Hepatocyte (in vitro differentiated cells): Measurements from ENCODE around the gene SLC22A23. TPM values are rescaled to one million over a fixed set of nuclear protein-coding genes. Genes with fewer than 3 reads are reported as not detected.

Experiments
- DNase-seq: peaks from one replicate; pipeline ENCODE4 v3.0.0-alpha.2; 2016; ENCODE audit warnings: low spot score
- H2AFZ ChIP-seq: fragments of 200-600 bp; sonication (generic); 2 replicates; pipeline ENCODE4 v1.6.0; 2016; ENCODE audit warnings: antibody characterized with exemption, mild to moderate bottlenecking
- H3K27ac ChIP-seq: fragments of 200-600 bp; sonication (generic); 2 replicates; pipeline ENCODE4 v1.5.1; 2016; ENCODE audit warnings: mild to moderate bottlenecking
- H3K27me3 ChIP-seq: fragments of 200-600 bp; sonication (generic); 2 replicates; pipeline ENCODE4 v1.6.1; 2016
- H3K36me3 ChIP-seq: fragments of 200-600 bp; sonication (generic); replicated peaks from 2 replicates; pipeline ENCODE4 v1.5.1; 2016; ENCODE audit warnings: low read depth; ENCODE audit not compliant: insufficient read depth
- H3K4me1 ChIP-seq: fragments of 200-600 bp; sonication (generic); 2 replicates; pipeline ENCODE4 v1.5.1; 2016; ENCODE audit warnings: mild to moderate bottlenecking, moderate library complexity; ENCODE audit not compliant: insufficient read depth
- H3K4me2 ChIP-seq: fragments of 200-600 bp; sonication (generic); 2 replicates; pipeline ENCODE4 v1.6.0; 2016
- H3K4me3 ChIP-seq: fragments of 200-600 bp; sonication (generic); 2 replicates; pipeline ENCODE4 v1.5.1; 2016; ENCODE audit warnings: mild to moderate bottlenecking
- H3K79me2 ChIP-seq: fragments of 200-600 bp; sonication (generic); 2 replicates; pipeline ENCODE4 v1.6.0; 2017; ENCODE audit warnings: mild to moderate bottlenecking
- H3K9me2 ChIP-seq: fragments of 200-600 bp; sonication (generic); replicated peaks from 2 replicates; pipeline ENCODE4 v1.6.0; 2017; ENCODE audit warnings: mild to moderate bottlenecking; ENCODE audit not compliant: insufficient read depth
- H3K9me3 ChIP-seq: fragments of 200-600 bp; sonication (generic); 2 replicates; pipeline ENCODE4 v1.5.1; 2016; ENCODE audit warnings: low read depth, mild to moderate bottlenecking
- H4K20me1 ChIP-seq: fragments of 200-600 bp; sonication (generic); 2 replicates; pipeline ENCODE4 v1.6.0; 2016; ENCODE audit warnings: mild to moderate bottlenecking; ENCODE audit not compliant: insufficient read depth, poor library complexity, severe bottlenecking
- EZH2 ChIP-seq: fragments of 200-600 bp; sonication (generic); IDR thresholded peaks from 2 replicates; pipeline ENCODE4 v1.6.1; 2016; ENCODE audit warnings: antibody characterized with exemption, mild to moderate bottlenecking, borderline replicate concordance
- EZH2phosphoT487 ChIP-seq: fragments of 200-600 bp; sonication (generic); IDR thresholded peaks from one replicate; pipeline ENCODE4 v1.6.1; 2018; ENCODE audit warnings: antibody characterized with exemption, mild to moderate bottlenecking, low read depth, moderate library complexity; ENCODE audit not compliant: unreplicated experiment, severe bottlenecking
- WGBS: methylation state at CpG from one replicate; pipeline ENCODE4 v1.1.6; 2016; ENCODE audit warnings: low lambda C conversion rate; ENCODE audit errors: missing lambda C conversion rate; 5-methylcytosine and 5-hydroxymethylcytosine counted together
- polyA plus RNA-seq: library from polyadenylated mRNA; unstranded; fragments of >200 nt; fragmentation: Nextera tagmentation; extraction: Ambion mirVana; gene quantifications from 2 replicates; pipeline ENCODE4 v1.2.1, GENCODE V29; 2016
- total RNA-seq: library from RNA; depleted of rRNA; stranded (reverse); fragments of >200 nt; gene quantifications from 2 replicates; pipeline ENCODE4 v1.2.3, GENCODE V29; 2014
- TF ChIP-seq, protein P1 (sequence below): fragments of 200-600 bp; sonication (generic); IDR thresholded peaks from 2 replicates; pipeline ENCODE4 v1.5.1; 2016; ENCODE audit warnings: antibody characterized with exemption, mild to moderate bottlenecking; ENCODE audit not compliant: poor library complexity

SLC22A23 gene
- total and polyA plus RNA-seq, 2 experiments from 2014 or later: 14.3 to 14.8 TPM

DNA sequence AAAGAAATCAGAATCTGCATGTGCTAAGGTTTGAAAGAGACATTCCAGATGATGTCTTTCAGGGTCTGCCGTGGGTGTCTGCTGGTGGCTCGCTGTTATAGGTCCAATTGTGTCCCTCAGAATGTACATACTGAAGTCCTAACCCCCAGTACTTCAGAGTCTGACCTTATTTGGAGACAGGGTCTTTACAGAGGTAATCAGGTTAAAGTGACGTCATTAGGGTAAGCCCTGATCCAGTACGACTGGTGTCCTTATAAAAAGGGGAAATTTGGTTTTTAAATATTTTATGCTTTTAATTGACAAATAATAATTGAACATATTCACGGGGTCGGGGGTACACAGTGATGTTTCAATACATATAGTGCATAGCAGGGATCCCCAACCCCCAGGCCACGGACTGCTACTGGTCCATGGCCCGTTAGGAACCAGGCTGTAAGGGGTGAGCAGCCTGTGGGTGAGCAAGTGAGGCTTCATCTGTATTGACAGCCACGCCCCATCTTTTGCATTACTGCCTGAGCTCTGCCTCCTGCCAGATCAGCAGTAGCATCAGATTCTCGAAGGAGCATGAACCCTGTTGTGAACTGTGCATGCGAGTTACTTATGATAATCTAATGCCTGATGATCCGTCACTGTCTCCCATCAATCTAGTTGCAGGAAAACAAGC is 33.2 kb upstream of the SLC22A23 start:
- H3K36me3 ChIP-seq: no peaks in the 10 kb centered on the region
- H3K9me2 ChIP-seq: no peaks in the 10 kb centered on the region
- H3K4me2 ChIP-seq: no peak overlapping the region
- no peak overlapping the region for H2AFZ ChIP-seq
- H4K20me1 ChIP-seq: no peaks in the 10 kb centered on the region
- H3K4me1 ChIP-seq: no peaks in the 10 kb centered on the region
- 89% methylated on average over 12 of the region's 12 CpGs for WGBS
- no peak overlapping the region for H3K27ac ChIP-seq
- no peaks in the 10 kb centered on the region for H3K27me3 ChIP-seq
- H3K4me3 ChIP-seq: no peak overlapping the region
- DNase-seq: no peak
- no peaks in the 10 kb centered on the region for H3K79me2 ChIP-seq
- no peaks in the 10 kb centered on the region for H3K9me3 ChIP-seq
- TF ChIP-seq EZH2: no peak
- TF ChIP-seq, protein P1, sequence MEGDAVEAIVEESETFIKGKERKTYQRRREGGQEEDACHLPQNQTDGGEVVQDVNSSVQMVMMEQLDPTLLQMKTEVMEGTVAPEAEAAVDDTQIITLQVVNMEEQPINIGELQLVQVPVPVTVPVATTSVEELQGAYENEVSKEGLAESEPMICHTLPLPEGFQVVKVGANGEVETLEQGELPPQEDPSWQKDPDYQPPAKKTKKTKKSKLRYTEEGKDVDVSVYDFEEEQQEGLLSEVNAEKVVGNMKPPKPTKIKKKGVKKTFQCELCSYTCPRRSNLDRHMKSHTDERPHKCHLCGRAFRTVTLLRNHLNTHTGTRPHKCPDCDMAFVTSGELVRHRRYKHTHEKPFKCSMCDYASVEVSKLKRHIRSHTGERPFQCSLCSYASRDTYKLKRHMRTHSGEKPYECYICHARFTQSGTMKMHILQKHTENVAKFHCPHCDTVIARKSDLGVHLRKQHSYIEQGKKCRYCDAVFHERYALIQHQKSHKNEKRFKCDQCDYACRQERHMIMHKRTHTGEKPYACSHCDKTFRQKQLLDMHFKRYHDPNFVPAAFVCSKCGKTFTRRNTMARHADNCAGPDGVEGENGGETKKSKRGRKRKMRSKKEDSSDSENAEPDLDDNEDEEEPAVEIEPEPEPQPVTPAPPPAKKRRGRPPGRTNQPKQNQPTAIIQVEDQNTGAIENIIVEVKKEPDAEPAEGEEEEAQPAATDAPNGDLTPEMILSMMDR: no peak
- TF ChIP-seq EZH2phosphoT487: no peak

DNA sequence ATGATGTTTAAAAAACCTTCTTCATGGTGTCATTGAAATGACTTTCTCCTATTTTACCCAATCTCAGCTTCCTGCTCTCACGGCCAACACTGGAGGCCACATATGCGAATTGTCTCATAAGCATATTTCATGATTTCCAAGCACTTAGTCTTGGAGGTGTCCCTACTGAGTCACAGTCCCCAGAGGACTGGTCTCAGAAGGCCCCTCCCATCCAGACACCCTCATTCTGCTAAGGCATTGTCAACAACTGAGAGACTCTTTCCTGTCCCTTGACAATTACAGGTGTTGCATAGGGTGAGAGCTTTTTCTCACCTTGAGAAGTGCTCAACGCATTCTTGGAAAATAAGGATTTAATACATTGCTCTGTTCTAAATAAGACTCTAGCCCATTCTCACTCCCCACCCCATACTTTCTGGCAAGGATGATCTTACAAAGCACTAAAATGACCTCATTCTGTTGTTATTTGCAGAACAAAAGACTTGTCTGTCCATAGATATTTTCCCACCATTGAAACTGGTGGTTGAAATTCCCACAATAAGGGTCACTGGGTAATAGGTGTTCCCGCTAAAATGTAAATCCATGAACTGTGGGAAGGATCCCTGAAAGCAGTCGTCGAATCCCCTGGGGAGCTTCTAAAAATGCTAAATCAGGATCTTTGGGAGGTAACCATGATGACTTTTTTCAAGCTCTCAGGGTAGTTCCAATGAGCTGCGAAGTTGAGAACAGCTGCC is 32.3 kb upstream of the SLC22A23 start:
- Histone ChIP-seq H3K4me3 (no peak overlapping the region), H3K4me2 (no peak overlapping the region), H3K9me2 (no peaks in the 10 kb centered on the region), H3K27me3 (no peaks in the 10 kb centered on the region), H3K36me3 (no peaks in the 10 kb centered on the region), H3K9me3 (no peaks in the 10 kb centered on the region), H3K4me1 (no peaks in the 10 kb centered on the region), H3K27ac (no peak overlapping the region), H2AFZ (no peak overlapping the region), H4K20me1 (no peaks in the 10 kb centered on the region), H3K79me2 (no peaks in the 10 kb centered on the region)
- no peak for TF ChIP-seq EZH2
- TF ChIP-seq, protein P1: no peak
- TF ChIP-seq EZH2phosphoT487: no peak
- no peak for DNase-seq
- WGBS: 60% methylated on average over 7 of the region's 7 CpGs

DNA sequence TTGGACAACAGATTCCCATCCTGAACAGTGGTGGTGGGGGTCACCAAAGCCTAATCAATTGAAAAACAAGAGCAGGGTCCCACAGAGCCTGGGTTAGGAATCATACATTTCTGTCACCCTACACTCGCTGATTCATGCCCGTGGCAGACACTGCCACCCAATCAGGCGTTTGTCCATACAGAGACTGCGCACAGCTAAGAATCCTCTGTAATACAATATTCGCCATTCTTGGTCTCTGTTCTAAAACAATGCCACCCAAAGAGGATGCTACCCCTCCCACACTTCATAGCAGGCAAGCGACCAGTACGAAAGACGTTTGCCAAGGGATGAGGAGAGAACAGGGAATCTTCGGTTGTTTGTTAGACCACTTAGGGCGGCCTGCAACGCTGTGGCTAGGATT is 28.1 kb upstream of the SLC22A23 start:
- Histone ChIP-seq H2AFZ (no peak overlapping the region), H3K27me3 (no peaks in the 10 kb centered on the region), H3K4me3 (no peak overlapping the region), H3K9me3 (no peaks in the 10 kb centered on the region), H3K27ac (no peak overlapping the region), H3K9me2 (no peaks in the 10 kb centered on the region), H3K36me3 (no peaks in the 10 kb centered on the region), H4K20me1 (no peaks in the 10 kb centered on the region), H3K4me1 (no peaks in the 10 kb centered on the region), H3K79me2 (no peaks in the 10 kb centered on the region), H3K4me2 (no peak overlapping the region)
- no peak for DNase-seq
- no peak for TF ChIP-seq EZH2phosphoT487
- TF ChIP-seq, protein P1: no peak
- TF ChIP-seq EZH2: no peak
- WGBS: 93% methylated on average over 11 of the region's 11 CpGs
